HG03066 (cell line): ENCODE measurements around the gene FBLN1.
"Not testable (repeated sequence)": the region's sequence is repeated elsewhere in the genome, so short reads cannot be mapped to it uniquely, and the experiment has no call there.

ENCODE experiments used
- ATAC-seq: cut with Tn5 transposase; IDR thresholded peaks from one replicate; pipeline ENCODE4 v1.9.1; 2021; ENCODE audit warnings: low read depth; ENCODE audit not compliant: unreplicated experiment

Gene FBLN1

GRCh38 chr22:45476814-45477213, 25.9 kb upstream of the FBLN1 start:
- ATAC-seq = no peak

GRCh38 chr22:45477366-45478107, 25.1 kb upstream of the FBLN1 start:
- ATAC-seq = no peak

- no peak for ATAC-seq
Observed at GRCh38 chr22:45478108-45478771, 24.4 kb upstream of the FBLN1 start.

GRCh38 chr22:45480717-45481116, 22.0 kb upstream of the FBLN1 start:
- no peak for ATAC-seq

- ATAC-seq = no peak
Observed at GRCh38 chr22:45481661-45482060, 21.0 kb upstream of the FBLN1 start.

- no peak for ATAC-seq
Observed at GRCh38 chr22:45482169-45482568, 20.5 kb upstream of the FBLN1 start.

- no peak for ATAC-seq
Observed at GRCh38 chr22:45483319-45483718, 19.4 kb upstream of the FBLN1 start.

- ATAC-seq = no peak
Observed at GRCh38 chr22:45483918-45484499, 18.7 kb upstream of the FBLN1 start.

- ATAC-seq = no peak
Observed at GRCh38 chr22:45484742-45485141, 17.9 kb upstream of the FBLN1 start.

GRCh38 chr22:45485261-45485660, 17.4 kb upstream of the FBLN1 start:
- no peak for ATAC-seq

GRCh38 chr22:45488764-45489370, 13.8 kb upstream of the FBLN1 start:
- no peak for ATAC-seq

GRCh38 chr22:45490836-45491235, 11.8 kb upstream of the FBLN1 start:
- no peak for ATAC-seq

GRCh38 chr22:45491841-45492240, 10.8 kb upstream of the FBLN1 start:
- no peak for ATAC-seq

- no peak for ATAC-seq
Observed at GRCh38 chr22:45493286-45493771, 9.4 kb upstream of the FBLN1 start.

- ATAC-seq = not testable (repeated sequence)
Observed at GRCh38 chr22:45494306-45494705, 8.4 kb upstream of the FBLN1 start.

GRCh38 chr22:45495616-45496015, 7.1 kb upstream of the FBLN1 start:
- ATAC-seq = not testable (repeated sequence)

GRCh38 chr22:45496451-45496941, 6.2 kb upstream of the FBLN1 start:
- ATAC-seq = no peak

- ATAC-seq = no peak
Observed at GRCh38 chr22:45497351-45498145, 5.1 kb upstream of the FBLN1 start.

- no peak for ATAC-seq
Observed at GRCh38 chr22:45499746-45500145, 2.9 kb upstream of the FBLN1 start.
